NCI-H1694 (cell line): ENCODE results near the gene GALNT2.

ENCODE experiments used
- DNase-seq: peaks from one replicate; lab custom pipeline; 2025; lab: John Stamatoyannopoulos, UW

The GALNT2 gene

GRCh38 chr1:230235876-230236275, 168.8 kb downstream of the GALNT2 start:
- DNase-seq = no peak

DNA sequence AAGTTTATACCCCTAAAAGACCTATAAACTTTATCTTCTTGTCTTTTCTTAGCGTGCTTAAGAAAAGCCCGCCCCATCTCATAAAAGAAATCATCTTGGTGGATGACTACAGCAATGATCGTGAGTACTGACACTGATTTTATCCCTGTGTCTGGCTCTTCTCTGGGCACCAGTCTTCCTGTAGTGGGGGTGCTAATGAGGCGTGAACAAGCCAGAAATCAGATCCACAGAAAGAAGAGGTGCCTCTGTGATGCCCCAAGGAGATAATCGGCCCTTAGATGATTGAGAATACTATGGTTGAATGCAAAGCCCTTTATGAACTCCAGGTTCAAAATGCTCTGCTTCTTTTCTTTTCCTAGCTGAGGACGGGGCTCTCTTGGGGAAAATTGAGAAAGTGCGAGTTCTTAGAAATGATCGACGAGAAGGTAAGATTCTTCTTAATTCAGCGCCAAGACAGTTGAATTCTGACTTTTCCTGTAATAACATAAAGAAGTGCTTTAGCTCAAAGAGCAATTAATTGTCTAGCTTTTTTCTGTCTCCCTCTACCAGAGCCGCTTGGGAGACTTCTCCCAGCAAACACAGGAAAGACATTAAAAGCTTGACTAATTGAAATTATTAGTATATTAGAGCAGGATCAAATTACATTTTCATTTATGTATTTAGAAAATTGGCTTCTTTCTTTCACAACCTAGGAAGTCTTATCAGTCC, 169.4 kb downstream of the GALNT2 start:
- DNase-seq = no peak

GRCh38 chr1:230237009-230237370, 170.0 kb downstream of the GALNT2 start:
- no peak for DNase-seq

DNA sequence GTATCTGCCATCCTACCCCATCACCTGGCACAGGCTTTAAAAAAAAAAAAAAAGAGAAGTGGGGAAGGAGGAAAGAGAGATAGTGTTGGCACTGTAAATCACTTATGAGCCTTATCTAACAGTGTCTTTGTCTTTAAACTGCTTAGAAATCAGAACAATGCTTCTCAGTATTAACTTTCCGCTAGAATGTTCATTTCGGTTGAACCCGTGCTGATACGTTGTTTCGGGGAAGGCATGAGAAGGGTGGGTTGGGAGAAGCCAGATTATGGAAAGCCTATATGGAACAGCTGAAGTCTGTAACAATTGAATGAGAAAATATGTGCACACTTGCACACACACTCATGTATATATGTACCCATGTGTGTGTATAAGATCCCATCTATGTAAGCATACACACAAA, 170.8 kb downstream of the GALNT2 start:
- no peak for DNase-seq

GRCh38 chr1:230240446-230241086, 173.5 kb downstream of the GALNT2 start:
- no peak for DNase-seq

GRCh38 chr1:230242326-230242725, 175.3 kb downstream of the GALNT2 start:
- DNase-seq = no peak

DNA sequence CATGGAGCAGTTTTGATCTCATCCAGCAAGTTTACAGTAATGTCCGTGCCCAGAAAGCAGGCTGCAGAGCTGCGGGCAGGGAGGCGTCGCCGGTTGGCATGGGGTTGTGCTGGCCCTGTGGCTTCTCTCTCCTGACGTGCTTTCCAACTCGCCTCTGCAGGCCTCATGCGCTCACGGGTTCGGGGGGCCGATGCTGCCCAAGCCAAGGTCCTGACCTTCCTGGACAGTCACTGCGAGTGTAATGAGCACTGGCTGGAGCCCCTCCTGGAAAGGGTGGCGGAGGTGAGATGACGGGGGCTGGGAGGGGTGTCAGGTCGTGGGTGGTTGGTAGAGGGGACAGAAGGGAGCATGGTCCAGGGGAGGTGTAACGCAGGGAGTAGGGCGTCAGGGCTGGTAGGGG, 176.1 kb downstream of the GALNT2 start:
- DNase-seq = no peak

GRCh38 chr1:230243583-230244353, 176.7 kb downstream of the GALNT2 start:
- no peak for DNase-seq

- no peak for DNase-seq
Measured at GRCh38 chr1:230246551-230246950, 179.5 kb downstream of the GALNT2 start.

GRCh38 chr1:230248016-230248888, 181.2 kb downstream of the GALNT2 start:
- DNase-seq = no peak

- no peak for DNase-seq
Measured at GRCh38 chr1:230248889-230249270, 181.8 kb downstream of the GALNT2 start.

DNA sequence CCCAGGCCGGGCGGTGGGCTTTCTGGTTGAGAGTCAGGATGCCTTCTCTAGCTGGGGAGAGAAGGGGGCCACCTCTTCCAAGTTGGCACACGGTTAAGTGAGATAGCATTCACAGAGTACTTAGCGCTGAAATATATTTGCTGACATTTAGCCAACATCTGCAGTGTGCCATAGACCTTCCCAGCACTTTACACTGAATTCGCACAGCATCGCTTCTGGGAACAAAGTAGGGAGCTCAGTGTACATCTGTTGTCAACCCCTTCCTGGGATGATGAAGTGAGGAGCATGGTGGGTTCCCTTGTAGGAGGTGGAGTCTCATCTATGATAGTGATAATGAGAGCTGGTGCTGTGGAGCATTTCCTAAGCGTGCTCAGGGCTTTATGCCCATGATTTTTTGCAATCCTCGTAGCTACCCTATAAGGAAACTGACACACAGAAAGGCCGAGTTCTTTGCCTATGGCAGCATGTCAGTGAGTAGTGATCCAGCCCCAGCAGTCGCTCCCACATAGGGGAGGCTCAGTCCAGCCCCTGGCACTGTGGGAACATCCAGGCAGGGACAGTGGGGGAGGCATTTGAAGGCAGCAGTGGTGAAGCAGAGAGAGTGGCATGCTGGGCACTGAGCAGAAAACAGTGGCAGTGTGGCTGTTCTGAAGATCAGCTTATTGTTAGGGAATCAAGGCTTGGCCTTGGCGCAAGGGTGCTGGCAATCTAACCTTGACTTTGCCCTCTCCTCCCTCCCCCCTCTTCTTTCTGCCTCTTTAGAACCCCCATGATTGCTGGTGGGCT, 182.8 kb downstream of the GALNT2 start:
- no peak for DNase-seq

- DNase-seq = no peak
Measured at GRCh38 chr1:230250666-230251065, 183.6 kb downstream of the GALNT2 start.

DNA sequence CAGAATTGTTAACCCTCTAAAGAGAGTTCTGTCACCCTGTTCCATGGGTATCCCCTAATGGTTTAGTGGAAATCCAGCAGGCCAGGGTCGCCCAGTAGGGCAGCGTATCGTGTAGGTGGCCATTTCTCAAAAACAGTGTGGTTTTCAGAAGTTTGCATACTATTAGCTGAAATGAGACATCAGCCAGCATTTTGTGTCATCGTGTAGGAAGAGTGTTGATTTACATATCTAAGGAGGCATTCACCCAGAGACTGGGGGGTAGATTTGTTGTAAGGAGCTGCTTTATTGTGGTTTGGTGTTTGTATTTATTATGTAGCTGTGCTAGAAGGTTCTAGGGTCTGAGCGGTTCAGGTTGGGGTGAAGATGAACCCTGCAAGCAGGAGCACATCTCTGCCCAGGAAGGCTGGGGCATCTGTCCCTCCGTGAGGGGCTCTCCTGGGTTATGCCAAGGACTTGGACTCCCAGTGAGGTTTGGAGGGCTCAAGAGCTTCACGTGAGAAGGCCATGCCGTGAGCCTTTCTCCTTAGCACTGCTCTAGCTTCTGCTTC, 184.7 kb downstream of the GALNT2 start:
- no peak for DNase-seq

GRCh38 chr1:230253150-230253549, 186.1 kb downstream of the GALNT2 start:
- DNase-seq = no peak

DNA sequence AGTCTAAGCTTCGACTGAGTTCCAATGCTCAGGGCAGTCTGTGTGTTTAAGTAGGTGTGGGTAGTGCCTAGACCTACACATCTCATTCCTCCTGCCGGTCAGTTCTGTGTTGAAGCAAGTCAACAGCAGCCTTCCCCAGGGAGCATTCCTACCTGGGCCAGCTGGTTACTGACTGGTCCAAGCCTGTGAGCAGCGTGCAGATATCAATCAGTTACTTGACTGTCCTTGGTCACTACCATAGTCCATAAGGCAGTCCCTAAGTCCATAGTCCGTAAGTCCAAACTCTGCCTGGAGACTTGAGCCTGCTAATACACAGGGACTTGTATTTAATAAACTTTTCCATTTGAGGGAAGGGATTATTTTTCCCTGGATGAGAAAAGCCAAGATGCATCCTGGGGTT, 187.2 kb downstream of the GALNT2 start:
- no peak for DNase-seq

- DNase-seq = no peak
Measured at GRCh38 chr1:230255116-230255515, 188.1 kb downstream of the GALNT2 start.

DNA sequence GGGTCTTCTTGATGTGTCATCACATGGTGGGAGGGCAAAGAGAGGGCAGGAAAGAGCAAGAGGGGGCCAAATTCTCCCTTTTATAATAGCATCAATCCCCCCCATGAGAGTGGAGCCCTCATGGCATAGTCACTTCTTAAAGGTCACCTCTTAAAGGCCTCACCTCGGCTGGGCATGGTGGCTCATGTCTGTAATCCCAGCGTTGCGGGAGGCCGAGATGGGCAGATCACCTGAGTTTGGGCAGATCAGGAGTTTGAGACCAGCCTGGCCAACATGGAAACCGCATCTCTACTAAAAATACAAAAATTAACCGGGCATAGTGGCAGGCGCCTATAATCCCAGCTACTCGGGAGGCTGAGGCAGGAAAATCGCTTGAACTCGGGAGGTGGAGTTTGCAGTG, 189.0 kb downstream of the GALNT2 start:
- DNase-seq = no peak

- DNase-seq = no peak
Measured at GRCh38 chr1:230256896-230257295, 189.9 kb downstream of the GALNT2 start.

- no peak for DNase-seq
Measured at GRCh38 chr1:230259621-230260020, 192.6 kb downstream of the GALNT2 start.

DNA sequence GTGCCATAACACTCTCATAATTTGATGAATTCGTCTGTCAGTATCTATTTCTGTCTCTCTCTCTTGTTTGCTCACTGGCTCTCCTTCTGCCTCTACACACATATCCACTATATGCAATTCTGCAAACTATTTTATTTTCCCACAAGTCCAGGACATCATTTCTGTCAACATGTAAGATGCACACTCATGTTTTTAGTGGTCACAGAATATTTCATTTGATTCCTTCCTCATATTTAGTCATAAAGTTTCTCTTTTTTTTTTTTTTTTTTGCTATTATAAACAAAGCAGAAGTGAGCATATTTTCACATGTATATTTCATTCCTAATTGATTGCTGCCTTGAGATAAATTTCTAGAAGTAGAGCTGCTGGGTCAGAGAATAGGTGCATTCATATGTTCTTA, 193.8 kb downstream of the GALNT2 start:
- DNase-seq = no peak
